ENCODE measurements around the gene CRTC1.

Gene CRTC1

GRCh38 chr19:18683109-18683957, at the start of gene CRTC1:
Gene CRTC1, plus strand, starts transcription at chr19:18683680. Its CDS starts 23 bp downstream, at chr19:18683703.
- peak; percentile 91 for DNase-seq (ENCODE audit: low spot score)

GRCh38 chr19:18634612-18635297, 48.7 kb upstream of the CRTC1 start:
- DNase-seq (ENCODE audit: low spot score) = peak; percentile 10

DNA sequence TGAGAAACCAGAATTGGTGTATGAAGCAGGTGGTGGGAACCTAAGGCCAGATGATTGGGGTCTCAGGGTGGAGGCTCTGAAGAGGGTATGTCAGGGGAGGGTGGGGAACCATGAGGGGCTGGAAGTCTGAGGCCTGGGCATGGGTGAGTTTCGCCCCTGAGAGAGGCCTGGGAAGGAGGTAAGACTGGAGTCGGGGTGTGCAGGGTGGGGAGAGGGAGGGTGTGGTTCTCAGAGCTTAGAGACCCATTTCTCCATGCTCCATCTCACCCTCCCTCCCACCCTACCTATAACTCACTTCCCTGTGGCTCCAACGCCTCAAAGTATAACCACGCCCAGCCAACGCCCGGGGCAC, 47.7 kb upstream of the CRTC1 start:
- DNase-seq (ENCODE audit: low spot score) = no peak

DNA sequence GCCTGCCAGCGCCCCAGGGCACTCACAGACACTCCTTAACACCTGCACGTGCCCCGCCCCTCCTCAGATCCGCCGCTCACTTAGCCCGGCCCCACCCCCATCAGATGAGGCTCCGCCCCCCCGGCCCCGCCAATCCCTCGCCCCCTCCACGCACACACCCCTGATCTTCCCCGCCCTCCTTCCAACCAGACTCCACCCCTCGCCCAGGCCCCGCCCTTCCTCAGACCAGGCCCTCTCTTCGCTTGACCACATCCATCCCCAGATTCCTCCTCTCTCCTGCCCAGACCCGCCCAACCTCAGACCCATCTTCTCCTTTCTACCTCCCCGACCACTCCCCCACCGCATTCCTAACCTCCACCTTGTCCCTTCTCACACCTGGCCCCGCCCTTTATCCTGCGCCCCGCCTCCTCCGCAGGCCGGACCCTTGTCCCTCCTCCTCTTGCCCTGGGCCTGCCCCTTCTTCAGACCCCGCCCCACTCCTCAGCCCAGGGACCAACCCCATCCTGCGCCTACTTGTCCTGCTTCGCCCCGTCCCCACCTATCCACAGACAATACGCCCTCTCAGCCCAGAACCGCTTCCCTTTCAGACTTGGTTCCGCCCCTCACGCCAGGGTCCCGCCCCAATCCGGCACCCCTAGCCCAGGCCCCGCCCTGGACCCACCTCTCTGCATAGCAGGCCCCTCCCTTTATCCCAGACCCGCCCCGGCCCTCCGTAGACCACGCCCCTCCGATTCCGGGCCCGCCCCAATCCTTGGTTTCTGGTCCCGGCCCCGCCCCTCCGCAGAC, 47.1 kb upstream of the CRTC1 start:
- DNase-seq (ENCODE audit: low spot score) = peak; percentile 98

DNA sequence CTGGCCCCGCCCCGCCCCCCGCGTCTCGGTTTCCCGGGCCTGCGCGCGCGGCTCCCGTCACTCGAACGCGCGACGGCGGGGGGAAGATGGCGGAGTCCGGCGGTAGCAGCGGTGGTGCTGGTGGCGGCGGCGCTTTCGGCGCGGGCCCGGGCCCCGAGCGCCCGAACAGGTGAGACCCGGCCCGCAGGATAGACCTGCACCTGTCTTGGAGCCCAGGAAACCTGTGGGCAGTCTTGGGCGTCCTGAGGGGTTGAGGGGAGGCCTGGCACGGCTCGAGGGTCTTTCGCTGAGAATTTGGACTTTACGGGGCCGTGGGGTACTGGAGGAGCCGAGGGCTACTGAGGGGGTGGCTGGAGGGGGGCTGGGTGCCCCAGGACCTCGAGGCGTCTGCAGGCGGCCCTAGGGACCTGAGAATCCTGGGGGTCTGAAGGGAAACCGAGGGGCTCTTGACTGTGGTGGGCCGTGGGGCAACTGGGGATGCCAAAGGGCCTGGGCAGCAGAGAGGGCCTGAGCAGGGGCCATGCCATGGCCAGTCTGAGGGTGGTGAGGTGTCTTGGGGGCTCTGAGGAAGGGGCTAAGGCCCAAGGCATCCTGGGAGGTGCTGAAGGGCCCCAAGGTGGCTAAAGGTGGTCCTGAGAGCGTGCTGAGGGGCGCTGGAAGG, 46.4 kb upstream of the CRTC1 start, which contains the start of gene KLHL26:
KLHL26 (plus strand) TSS at position 60 of the 661 bp plus-strand sequence; CDS start at position 87, 27 bp downstream.
- DNase-seq (ENCODE audit: low spot score) = no peak

GRCh38 chr19:18637673-18638630, 45.5 kb upstream of the CRTC1 start:
- DNase-seq (ENCODE audit: low spot score) = no peak

DNA sequence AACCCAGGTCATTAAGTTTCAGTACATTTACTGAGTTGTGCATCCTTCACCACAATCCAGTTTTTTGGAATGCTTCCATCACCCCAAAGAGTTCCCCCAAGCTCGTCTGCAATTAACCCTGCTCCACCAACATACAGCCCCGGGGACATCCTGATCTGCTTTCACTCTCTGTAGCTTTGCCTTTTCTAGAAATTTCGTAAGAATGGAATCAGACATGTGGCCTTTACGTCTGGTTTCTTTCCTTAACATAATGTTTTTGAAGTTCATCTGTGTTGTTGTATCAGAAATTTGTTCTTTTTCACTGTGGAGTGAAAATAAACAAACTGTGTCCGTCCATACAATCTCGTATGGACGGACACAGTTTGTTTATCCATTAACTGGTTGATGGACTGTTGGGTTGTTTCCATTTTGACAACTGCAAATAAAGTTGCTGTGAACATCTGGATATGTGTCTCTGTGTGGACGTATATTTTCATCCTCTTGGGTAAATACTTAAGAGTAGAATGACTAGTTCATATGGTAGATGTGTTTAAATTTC, 43.7 kb upstream of the CRTC1 start:
- no peak for DNase-seq (ENCODE audit: low spot score)

- DNase-seq (ENCODE audit: low spot score) = no peak
Measured at GRCh38 chr19:18644196-18645034, 39.1 kb upstream of the CRTC1 start.

- no peak for DNase-seq (ENCODE audit: low spot score)
Measured at GRCh38 chr19:18645035-18645511, 38.4 kb upstream of the CRTC1 start.

DNA sequence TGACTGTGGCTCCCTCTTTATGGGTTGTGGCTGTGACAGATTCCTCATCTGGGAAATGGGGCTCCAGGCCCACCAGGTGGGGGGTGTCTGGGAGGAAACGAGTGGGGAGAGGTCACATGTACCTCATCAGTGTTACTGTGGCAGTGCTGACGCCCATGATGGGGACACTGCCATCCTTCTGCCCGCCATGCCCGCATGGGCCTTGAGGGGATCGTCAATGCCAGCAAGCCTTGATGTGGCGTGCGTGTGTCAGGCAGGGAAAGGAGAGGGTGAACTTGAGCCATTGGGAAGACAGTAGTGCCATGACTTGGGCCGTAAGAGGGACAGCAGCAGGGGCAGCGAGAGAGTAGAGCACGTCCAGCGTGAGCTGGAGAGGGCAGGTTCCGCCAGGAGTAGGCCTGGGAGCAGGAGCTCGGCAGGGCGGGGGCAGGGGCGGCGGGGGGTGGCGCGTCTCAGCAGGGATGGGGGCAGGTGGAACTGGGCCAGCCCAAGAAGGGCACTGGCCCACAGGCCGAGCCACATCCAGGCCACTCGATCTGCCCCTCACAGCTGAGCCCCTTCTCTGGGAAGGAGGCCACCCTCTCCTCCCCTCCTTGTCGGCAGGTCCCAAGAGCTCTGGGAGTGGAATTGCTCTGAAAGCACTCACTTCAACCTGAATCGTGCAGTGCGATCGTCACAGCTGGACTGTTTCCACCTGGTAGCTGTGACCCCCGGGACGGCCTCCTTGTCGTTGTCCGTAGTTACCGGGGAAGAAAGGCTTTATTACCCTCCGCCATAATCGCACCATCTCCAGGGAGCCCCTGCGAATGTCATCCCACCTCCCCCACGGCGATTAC, 36.7 kb upstream of the CRTC1 start:
- DNase-seq (ENCODE audit: low spot score) = no peak

DNA sequence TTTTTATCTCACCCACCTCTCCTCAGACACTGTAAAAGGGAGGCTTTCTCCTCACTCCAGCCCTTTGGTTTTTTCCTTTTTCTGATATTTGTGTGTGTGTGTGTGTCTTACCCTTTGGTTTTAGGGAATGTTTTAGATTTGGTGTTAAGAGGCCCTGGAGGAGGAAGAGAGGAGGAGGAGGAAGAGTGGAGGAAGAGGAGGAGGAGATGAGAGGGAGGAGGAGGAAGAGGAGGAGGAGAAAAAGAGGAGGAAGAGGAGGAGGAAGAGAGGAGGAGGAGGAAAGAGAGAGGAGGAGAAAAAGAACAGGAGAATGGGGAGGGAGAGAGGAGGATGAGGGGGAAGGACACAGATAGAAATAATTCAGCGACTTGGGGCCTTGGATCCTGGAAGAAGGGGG, 36.1 kb upstream of the CRTC1 start:
- no peak for DNase-seq (ENCODE audit: low spot score)

DNA sequence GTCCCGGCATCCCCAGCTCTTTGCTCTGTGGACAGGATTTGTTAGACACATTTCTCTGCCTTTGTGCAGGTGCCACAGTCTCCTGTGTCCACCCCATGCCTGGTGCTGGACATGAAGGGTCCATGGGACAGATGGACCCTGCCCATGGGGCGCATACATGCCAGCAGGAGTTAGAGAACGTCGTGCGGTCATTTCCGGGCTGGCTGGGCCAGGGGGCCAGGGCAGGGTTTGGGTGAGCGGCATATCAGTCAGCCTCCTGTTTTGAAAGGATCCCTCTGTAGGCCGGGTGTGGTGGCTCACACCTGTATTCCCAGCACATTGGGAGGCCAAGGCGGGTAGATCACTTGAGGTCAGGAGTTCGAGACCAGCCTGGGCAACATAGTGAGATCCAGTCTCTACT, 35.7 kb upstream of the CRTC1 start:
- DNase-seq (ENCODE audit: low spot score) = no peak

DNA sequence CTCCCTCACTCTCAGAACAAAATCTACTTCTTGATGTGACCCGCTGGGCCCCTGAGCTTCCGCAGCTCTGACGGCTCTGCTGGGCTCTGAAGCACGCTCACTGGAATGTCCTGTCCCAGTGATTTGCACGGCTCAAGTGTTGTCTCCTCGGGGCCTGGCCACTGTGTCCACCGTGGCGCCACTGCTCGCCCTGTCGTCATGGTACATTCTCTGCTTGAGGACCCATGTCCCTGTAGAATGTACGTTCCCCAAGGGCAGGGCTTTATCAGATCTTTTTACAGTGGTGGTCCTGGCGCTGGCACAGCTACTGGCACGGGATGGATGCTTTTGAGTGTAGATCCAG, 34.5 kb upstream of the CRTC1 start:
- DNase-seq (ENCODE audit: low spot score) = no peak

DNA sequence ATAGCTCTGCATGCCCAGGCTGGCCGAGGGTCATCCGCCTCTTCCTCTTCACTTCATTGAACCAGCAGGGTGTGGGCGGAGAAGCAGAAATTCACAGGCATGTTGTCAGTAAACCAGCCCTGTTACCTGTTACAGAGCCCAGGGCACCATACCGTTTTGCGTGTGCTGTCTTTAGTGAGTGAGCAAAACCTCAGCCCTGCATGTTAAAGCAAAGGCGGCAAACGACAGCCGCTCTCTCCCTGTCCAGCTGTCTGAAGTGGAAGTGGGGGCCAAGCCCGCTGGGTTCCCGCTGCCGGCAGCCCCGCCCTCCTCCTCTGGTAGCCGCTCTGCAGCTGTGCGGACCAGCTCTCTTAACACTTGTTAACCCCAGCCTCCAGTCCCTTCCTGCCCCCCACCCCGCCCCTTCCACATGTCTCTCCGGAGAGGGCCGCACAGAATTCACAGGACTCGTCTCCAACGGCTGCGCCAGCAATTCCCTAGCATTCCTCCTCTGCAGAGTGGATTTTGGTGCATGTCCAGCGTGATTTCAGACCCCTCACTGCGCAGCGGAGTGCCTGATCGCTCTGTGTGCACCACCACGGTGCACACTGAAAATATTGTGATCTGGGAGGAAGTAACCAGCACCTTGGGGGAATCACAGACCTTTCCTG, 34.0 kb upstream of the CRTC1 start:
- no peak for DNase-seq (ENCODE audit: low spot score)

DNA sequence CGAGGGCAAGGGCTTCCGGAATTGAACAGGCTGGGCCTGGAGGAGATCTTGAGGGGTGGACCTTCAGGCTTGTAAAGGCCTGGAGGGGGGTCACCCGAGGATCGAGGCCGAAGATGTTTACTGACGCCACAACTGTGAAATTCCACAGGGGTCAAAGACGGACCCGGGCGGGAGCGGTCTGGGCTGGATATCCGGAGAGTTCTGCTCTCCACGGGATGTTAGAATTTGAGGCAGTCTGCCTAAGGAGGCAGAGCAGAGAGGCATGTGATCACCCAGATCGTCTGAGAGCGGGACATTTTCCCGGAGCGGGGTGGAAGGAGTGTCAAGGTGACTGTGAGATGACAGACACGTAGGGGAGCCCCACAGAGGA, 33.5 kb upstream of the CRTC1 start:
- DNase-seq (ENCODE audit: low spot score) = no peak

DNA sequence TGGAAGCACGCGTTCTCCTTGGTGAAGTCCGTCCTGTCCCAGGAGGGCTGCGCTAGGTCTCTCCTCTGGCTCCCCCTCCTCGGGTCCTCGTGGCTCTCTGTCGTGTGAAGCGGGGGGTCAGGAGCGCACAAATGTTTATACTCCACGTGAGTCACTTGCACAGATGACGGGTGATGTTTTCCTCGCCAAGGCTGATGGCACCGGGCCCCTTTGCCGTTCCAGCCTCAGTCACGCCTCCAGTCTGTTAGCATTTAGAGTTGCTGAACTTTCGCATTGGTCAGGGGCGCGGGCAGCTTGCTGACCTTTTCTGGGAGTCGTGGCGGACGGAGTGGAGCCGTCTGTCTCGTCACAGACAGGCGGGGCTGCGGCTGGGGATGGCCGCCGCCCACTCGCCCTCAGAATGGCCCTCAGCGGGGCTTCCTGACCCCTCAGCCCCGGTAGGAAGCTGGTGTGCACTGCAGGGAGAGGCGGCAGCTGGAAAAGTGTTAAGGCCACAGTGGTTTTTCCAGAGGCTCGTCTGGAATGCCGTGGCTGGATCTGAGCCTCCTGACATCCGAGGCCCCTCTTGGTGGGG, 32.9 kb upstream of the CRTC1 start:
- DNase-seq (ENCODE audit: low spot score) = no peak

DNA sequence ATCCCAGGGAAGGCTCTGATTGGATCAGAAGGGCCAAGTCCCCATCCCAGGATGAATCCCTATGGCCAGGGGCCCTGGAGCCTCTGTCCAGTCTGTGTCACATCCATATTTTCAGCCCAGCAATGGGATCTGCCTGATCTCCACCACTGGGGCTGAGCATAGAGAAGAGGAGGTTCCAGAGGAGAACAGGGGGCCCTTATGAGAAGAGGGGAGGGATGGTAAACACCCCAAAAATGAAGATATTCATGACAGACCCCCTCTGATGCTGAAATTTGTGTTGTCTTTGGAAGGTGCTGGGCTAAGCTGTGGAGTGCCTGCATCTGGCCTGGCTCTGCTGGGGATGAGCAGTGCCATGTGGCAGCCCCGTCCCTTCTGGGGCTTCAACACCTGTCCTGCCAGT, 32.2 kb upstream of the CRTC1 start:
- DNase-seq (ENCODE audit: low spot score) = no peak

- DNase-seq (ENCODE audit: low spot score) = no peak
Measured at GRCh38 chr19:18651733-18652132, 31.7 kb upstream of the CRTC1 start.
